PC-9 (cell line): ENCODE measurements around the gene TTC39B.
A peak's percentile ranks its signal among the peaks of the same experiment; 100 is the strongest.

ENCODE experiments used
- CTCF ChIP-seq: fragments of 200-600 bp; sonication (generic); conservative IDR thresholded peaks from 2 replicates; pipeline ENCODE4 v1.6.1; 2017; ENCODE audit warnings: mixed run types, antibody characterized with exemption, mild to moderate bottlenecking, moderate library complexity
- EZH2 ChIP-seq: fragments of 200-600 bp; sonication (generic); IDR thresholded peaks from 2 replicates; pipeline ENCODE4 v1.8.0; 2017; ENCODE audit warnings: antibody characterized with exemption, low read depth

GRCh38 chr9:15277400-15278090, 29.5 kb downstream of the TTC39B start:
- TF ChIP-seq CTCF (peak; percentile 41; the same call in 1 of the 2 replicates), EZH2 (no peak)
